ENCODE data around the gene DTNA. TPM values are rescaled to one million over a fixed set of nuclear protein-coding genes. Genes with fewer than 3 reads are reported as not detected.
"Not testable (repeated sequence)": the region's sequence is repeated elsewhere in the genome, so short reads cannot be mapped to it uniquely, and the experiment has no call there.

Gene DTNA
- total RNA-seq, 2 experiments from 2014 or later = not detected

GRCh38 chr18:34729740-34730355 is 19.8 kb downstream of the DTNA start:
- Mint-ChIP-seq H3K9me3 (peaks cover under 1% of the 10 kb centered on the region), H3K27ac (no peak overlapping the region), H3K36me3 (ENCODE audit: low read depth) (no peaks in the 10 kb centered on the region), H3K4me3 (no peak overlapping the region), H3K27me3 (peaks cover 4% of the 10 kb centered on the region), H3K4me1 (ENCODE audit: low read depth) (no peaks in the 10 kb centered on the region)
- DNase-seq (no peak), ATAC-seq (ENCODE audit: poor library complexity) (no peak)
- no peak overlapping the region for H3K4me3 ChIP-seq (ENCODE audit: low read length)
- intact Hi-C loops (cut with DNase I, micrococcal nuclease) = no loop called here
- H3K4me1 ChIP-seq (ENCODE audit: insufficient read depth, low read length) = no peaks in the 10 kb centered on the region
- no peak overlapping the region for H3K27ac ChIP-seq (ENCODE audit: low read depth in 1 of 2, low read length in 2 of 2)
- TF ChIP-seq, protein P1, sequence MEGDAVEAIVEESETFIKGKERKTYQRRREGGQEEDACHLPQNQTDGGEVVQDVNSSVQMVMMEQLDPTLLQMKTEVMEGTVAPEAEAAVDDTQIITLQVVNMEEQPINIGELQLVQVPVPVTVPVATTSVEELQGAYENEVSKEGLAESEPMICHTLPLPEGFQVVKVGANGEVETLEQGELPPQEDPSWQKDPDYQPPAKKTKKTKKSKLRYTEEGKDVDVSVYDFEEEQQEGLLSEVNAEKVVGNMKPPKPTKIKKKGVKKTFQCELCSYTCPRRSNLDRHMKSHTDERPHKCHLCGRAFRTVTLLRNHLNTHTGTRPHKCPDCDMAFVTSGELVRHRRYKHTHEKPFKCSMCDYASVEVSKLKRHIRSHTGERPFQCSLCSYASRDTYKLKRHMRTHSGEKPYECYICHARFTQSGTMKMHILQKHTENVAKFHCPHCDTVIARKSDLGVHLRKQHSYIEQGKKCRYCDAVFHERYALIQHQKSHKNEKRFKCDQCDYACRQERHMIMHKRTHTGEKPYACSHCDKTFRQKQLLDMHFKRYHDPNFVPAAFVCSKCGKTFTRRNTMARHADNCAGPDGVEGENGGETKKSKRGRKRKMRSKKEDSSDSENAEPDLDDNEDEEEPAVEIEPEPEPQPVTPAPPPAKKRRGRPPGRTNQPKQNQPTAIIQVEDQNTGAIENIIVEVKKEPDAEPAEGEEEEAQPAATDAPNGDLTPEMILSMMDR (IDR thresholded peaks at IDR 0.05) = no peak
- ChIA-PET CTCF (no interaction called here), POLR2A (no interaction called here)
- H3K27me3 ChIP-seq (ENCODE audit: control insufficient read depth in 1 of 2, insufficient read depth in 2 of 2, low read length in 2 of 2) = no peaks in the 10 kb centered on the region
- no peaks in the 10 kb centered on the region for H3K36me3 ChIP-seq (ENCODE audit: insufficient read depth, low read length)
- no peaks in the 10 kb centered on the region for H3K9me3 ChIP-seq (ENCODE audit: control insufficient read depth in 1 of 2, insufficient read depth in 1 of 2, low read length in 2 of 2)

- no peak overlapping the region for H3K4me3 Mint-ChIP-seq
- peaks cover 4% of the 10 kb centered on the region for H3K27me3 Mint-ChIP-seq
- Histone ChIP-seq H3K4me3 (ENCODE audit: low read length) (no peak overlapping the region), H3K27ac (ENCODE audit: low read depth in 1 of 2, low read length in 2 of 2) (no peak overlapping the region), H3K36me3 (ENCODE audit: insufficient read depth, low read length) (no peaks in the 10 kb centered on the region), H3K9me3 (ENCODE audit: control insufficient read depth in 1 of 2, insufficient read depth in 1 of 2, low read length in 2 of 2) (no peaks in the 10 kb centered on the region), H3K4me1 (ENCODE audit: insufficient read depth, low read length) (no peaks in the 10 kb centered on the region), H3K27me3 (ENCODE audit: control insufficient read depth in 1 of 2, insufficient read depth in 2 of 2, low read length in 2 of 2) (no peaks in the 10 kb centered on the region)
- no peaks in the 10 kb centered on the region for H3K36me3 Mint-ChIP-seq (ENCODE audit: low read depth)
- CTCF ChIA-PET = no interaction called here
- H3K27ac Mint-ChIP-seq = no peak overlapping the region
- no peaks in the 10 kb centered on the region for H3K9me3 Mint-ChIP-seq
- H3K4me1 Mint-ChIP-seq (ENCODE audit: low read depth) = no peaks in the 10 kb centered on the region
- POLR2A ChIA-PET = no interaction called here
- DNase-seq = no peak
- no peak for ATAC-seq (ENCODE audit: poor library complexity)
- TF ChIP-seq, protein P1 (IDR thresholded peaks at IDR 0.05) = no peak
- intact Hi-C loops (cut with DNase I, micrococcal nuclease) = no loop called here
Measured at GRCh38 chr18:34730774-34731173, 20.7 kb downstream of the DTNA start.

DNA sequence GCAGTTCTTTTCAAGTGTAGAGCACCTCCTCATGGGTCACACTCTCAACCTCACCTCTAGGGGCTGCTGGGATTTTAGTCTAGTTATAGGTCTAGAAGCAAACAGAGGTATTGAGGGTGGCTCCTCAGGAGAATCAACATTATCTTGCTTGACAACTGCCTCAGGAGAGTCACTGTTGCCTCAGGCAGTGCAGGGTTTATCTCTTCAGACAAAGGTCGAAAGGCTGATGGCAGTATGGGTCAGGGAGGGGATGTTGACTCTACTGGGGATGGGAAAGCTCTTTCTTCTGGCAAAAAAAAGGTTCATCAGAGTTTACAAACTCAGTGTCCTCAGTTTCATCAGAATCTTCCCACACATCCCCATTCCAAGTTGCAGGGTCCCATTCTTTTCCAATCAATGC is 24.0 kb downstream of the DTNA start:
- DNase-seq (no peak), ATAC-seq (ENCODE audit: poor library complexity) (no peak)
- H3K27ac ChIP-seq (ENCODE audit: low read depth in 1 of 2, low read length in 2 of 2) = no peak overlapping the region
- no peak overlapping the region for H3K4me3 ChIP-seq (ENCODE audit: low read length)
- Mint-ChIP-seq H3K4me3 (no peak overlapping the region), H3K9me3 (no peaks in the 10 kb centered on the region), H3K27ac (no peak overlapping the region), H3K4me1 (ENCODE audit: low read depth) (no peaks in the 10 kb centered on the region), H3K36me3 (ENCODE audit: low read depth) (no peaks in the 10 kb centered on the region), H3K27me3 (peaks cover 1% of the 10 kb centered on the region)
- H3K4me1 ChIP-seq (ENCODE audit: insufficient read depth, low read length) = no peaks in the 10 kb centered on the region
- no peaks in the 10 kb centered on the region for H3K27me3 ChIP-seq (ENCODE audit: control insufficient read depth in 1 of 2, insufficient read depth in 2 of 2, low read length in 2 of 2)
- intact Hi-C loops (cut with DNase I, micrococcal nuclease) = no loop called here
- H3K36me3 ChIP-seq (ENCODE audit: insufficient read depth, low read length) = no peaks in the 10 kb centered on the region
- no peaks in the 10 kb centered on the region for H3K9me3 ChIP-seq (ENCODE audit: control insufficient read depth in 1 of 2, insufficient read depth in 1 of 2, low read length in 2 of 2)
- CTCF ChIA-PET = no interaction called here
- TF ChIP-seq, protein P1 (IDR thresholded peaks at IDR 0.05) = no peak
- POLR2A ChIA-PET = no interaction called here

- H3K9me3 ChIP-seq (ENCODE audit: control insufficient read depth in 1 of 2, insufficient read depth in 1 of 2, low read length in 2 of 2); CTCF ChIA-PET; DNase-seq; H3K27me3 Mint-ChIP-seq; H3K36me3 Mint-ChIP-seq (ENCODE audit: low read depth); H3K27ac Mint-ChIP-seq; POLR2A ChIA-PET; H3K27me3 ChIP-seq (ENCODE audit: control insufficient read depth in 1 of 2, insufficient read depth in 2 of 2, low read length in 2 of 2); H3K4me3 Mint-ChIP-seq; H3K4me3 ChIP-seq (ENCODE audit: low read length); H3K27ac ChIP-seq (ENCODE audit: low read depth in 1 of 2, low read length in 2 of 2); H3K9me3 Mint-ChIP-seq; ATAC-seq (ENCODE audit: poor library complexity); H3K4me1 ChIP-seq (ENCODE audit: insufficient read depth, low read length); H3K36me3 ChIP-seq (ENCODE audit: insufficient read depth, low read length); intact Hi-C loops (cut with DNase I, micrococcal nuclease); H3K4me1 Mint-ChIP-seq (ENCODE audit: low read depth): not testable (repeated sequence)
Measured at GRCh38 chr18:34734526-34734925, 24.4 kb downstream of the DTNA start.

Data from CD4-positive, alpha-beta T cell (primary cell).